Lower leg skin (tissue), 4 donors: ENCODE results near the gene TRANK1. TPM values are rescaled to one million over a fixed set of nuclear protein-coding genes. Genes with fewer than 3 reads are reported as not detected.

Experiments used
- DNase-seq, 2 donors: peaks; one replicate each; pipeline ENCODE4 v3.0.0-alpha.2; 2019; ENCODE audit warnings: low spot score in 2 of 2
- H3K4me3 ChIP-seq: fragments of 200-600 bp; sonication (generic); 2 replicates; pipeline ENCODE4 v1.5.1; 2017; ENCODE audit warnings: mild to moderate bottlenecking, low read depth; ENCODE audit not compliant: poor library complexity, severe bottlenecking
- CTCF ChIP-seq, 3 donors: fragments of 450-650 bp; IDR thresholded peaks; one replicate each; pipeline ENCODE4 v1.5.1; 2016; ENCODE audit warnings: antibody characterized with exemption in 3 of 3, mild to moderate bottlenecking in 3 of 3, moderate library complexity in 2 of 3
- POLR2A ChIP-seq, 2 donors: fragments of 450-650 bp; IDR thresholded peaks; one replicate each; pipeline ENCODE4 v1.6.1; 2016 to 2017; ENCODE audit warnings: antibody characterized with exemption in 2 of 2, mild to moderate bottlenecking in 1 of 2, moderate library complexity in 1 of 2
- WGBS, 2 donors: methylation state at CpG; one replicate each; pipeline ENCODE4 v1.1.5; 2018; 5-methylcytosine and 5-hydroxymethylcytosine counted together
- intact Hi-C: fragments of 100-400 bp; cut with DNase I; formaldehyde crosslinking; loops from one replicate; pipeline ENCODE4 v1.15.0; 2023; ENCODE audit warnings: low total_unique reads
- total RNA-seq, 4 donors: library from RNA; depleted of rRNA; stranded (reverse); fragments of >200 nt; gene quantifications; one replicate each; pipeline ENCODE4 v1.1.0, GENCODE V29; 2016

TRANK1 gene
- total RNA-seq, 4 donors from 2014 or later = 2.6 to 5.1 (median 3.3) TPM

GRCh38 chr3:36924744-36925521, 19.9 kb downstream of the TRANK1 start:
- no peak overlapping the region for H3K4me3 ChIP-seq
- TF ChIP-seq POLR2A (IDR thresholded peaks at IDR 0.05) = no peak
- no peak for TF ChIP-seq CTCF (IDR thresholded peaks at IDR 0.05)
- peak in 1 of 2 donors; percentile 36 for DNase-seq
- 45 to 56% methylated on average over 2 of the region's 2 CpGs for WGBS, 2 donors
- intact Hi-C loops = no loop called here

- no peak overlapping the region for H3K4me3 ChIP-seq
- peak in 1 of 2 donors; percentile 54 for DNase-seq
- 80 to 82% methylated on average over 11 of the region's 11 CpGs for WGBS, 2 donors
- TF ChIP-seq POLR2A (IDR thresholded peaks at IDR 0.05) (no peak), CTCF (IDR thresholded peaks at IDR 0.05) (no peak)
- intact Hi-C loops = no loop called here
Observed at GRCh38 chr3:36923981-36924743, 20.7 kb downstream of the TRANK1 start.

GRCh38 chr3:36923523-36923943, 21.3 kb downstream of the TRANK1 start:
- no peak overlapping the region for H3K4me3 ChIP-seq
- DNase-seq = peak in 1 of 2 donors; percentile 46
- intact Hi-C loops = no loop called here
- TF ChIP-seq POLR2A (IDR thresholded peaks at IDR 0.05) (no peak), CTCF (IDR thresholded peaks at IDR 0.05) (no peak)
- WGBS, 2 donors = 66 to 88% methylated on average over 6 of the region's 6 CpGs

- DNase-seq = peak in 1 of 2 donors; percentile 63
- intact Hi-C loops = no loop called here
- H3K4me3 ChIP-seq = no peak overlapping the region
- WGBS, 2 donors = 80 to 95% methylated on average over 7 of the region's 7 CpGs
- no peak for TF ChIP-seq POLR2A (IDR thresholded peaks at IDR 0.05)
- no peak for TF ChIP-seq CTCF (IDR thresholded peaks at IDR 0.05)
Observed at GRCh38 chr3:36920884-36921567, 23.8 kb downstream of the TRANK1 start.

GRCh38 chr3:36919439-36920160, 25.3 kb downstream of the TRANK1 start:
- H3K4me3 ChIP-seq = no peak overlapping the region
- DNase-seq = no peak
- 85 to 91% methylated on average over 4 of the region's 4 CpGs for WGBS, 2 donors
- intact Hi-C loops = no loop called here
- no peak for TF ChIP-seq CTCF (IDR thresholded peaks at IDR 0.05)
- TF ChIP-seq POLR2A (IDR thresholded peaks at IDR 0.05) = no peak
